ENCODE measurements around the gene NEU4.
"Not testable (repeated sequence)": the region's sequence is repeated elsewhere in the genome, so short reads cannot be mapped to it uniquely, and the experiment has no call there.

Gene NEU4

DNA sequence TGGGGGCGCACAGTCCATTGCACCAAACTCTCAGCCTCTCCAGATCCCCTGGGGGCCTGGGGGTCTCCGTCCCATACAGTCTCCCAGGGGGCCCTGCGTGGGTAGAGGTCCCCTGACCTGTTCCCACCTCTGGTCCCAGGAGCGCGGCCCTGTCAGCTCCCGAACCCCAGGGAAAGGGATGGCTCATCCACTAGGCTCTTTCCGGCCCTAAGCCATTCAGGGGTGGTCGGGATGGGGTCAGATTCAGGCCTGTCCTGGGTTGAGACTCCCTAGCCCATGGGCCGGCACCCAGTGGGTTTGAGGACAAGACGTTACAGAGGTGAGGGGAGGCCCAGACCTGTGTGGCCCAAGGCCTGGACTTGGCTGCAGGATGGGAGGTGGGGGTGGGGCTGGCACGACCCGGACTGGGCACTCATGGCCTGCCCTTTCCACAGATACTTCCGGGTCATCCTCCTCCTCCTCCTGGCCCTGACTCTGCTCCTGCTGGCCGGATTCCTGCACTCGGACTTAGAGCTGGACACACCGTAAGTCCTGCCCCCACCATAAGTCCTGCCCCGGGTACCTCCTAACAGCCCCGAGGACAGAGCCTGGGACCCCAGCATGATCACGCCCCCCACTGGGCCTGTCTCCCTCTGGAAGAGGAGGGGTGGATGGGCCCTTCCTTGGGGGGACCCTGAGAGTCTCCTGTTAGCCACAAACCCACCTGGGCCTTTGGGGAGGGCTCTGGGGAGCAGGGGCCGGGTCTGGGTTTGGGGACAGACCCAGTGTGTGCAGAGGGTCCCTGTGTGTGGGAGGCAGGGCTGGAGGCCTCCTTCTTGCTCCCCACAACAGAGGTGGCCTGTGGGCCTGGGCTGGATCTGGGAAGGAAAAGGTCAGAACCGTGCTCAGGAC, 10.1 kb upstream of the NEU4 start:
- no peak for DNase-seq

- no peak for DNase-seq
These were observed 9.3 kb upstream of the NEU4 start for GRCh38 chr2:241799522-241800197.

DNA sequence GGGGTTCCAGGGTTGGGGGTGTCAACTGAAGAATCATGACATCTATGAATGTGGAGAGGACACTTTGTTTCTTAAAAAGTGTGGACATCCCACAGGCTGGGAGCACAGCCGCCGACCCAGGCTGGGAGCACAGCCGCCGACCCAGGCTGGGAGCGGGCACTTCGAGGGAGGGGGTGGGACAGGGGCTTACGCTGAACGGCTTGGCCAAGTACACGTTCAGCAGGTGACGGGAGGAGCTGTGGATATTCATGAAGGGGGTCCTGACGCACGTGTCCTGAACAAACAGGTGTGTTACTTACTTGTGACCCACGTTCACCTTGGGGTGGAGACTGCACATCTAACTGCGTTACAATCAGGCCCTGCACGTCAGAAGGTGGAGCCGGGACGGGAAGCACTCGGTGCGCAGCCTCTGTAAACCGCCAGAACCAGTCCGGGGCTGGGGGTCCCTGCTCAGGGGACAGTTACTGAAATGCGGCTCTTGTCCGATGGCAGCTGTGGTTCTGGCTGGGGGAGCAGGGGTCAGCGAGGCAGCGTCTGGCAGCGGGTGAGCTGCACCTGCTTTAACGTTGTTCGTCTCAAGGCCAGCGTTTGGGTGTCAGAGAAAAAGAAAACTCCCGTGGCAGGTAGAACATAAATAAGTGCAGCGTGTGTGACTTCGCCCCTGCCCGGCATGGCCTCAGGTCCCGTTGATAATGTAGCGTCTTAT, 8.6 kb upstream of the NEU4 start:
- not testable (repeated sequence) for DNase-seq

DNA sequence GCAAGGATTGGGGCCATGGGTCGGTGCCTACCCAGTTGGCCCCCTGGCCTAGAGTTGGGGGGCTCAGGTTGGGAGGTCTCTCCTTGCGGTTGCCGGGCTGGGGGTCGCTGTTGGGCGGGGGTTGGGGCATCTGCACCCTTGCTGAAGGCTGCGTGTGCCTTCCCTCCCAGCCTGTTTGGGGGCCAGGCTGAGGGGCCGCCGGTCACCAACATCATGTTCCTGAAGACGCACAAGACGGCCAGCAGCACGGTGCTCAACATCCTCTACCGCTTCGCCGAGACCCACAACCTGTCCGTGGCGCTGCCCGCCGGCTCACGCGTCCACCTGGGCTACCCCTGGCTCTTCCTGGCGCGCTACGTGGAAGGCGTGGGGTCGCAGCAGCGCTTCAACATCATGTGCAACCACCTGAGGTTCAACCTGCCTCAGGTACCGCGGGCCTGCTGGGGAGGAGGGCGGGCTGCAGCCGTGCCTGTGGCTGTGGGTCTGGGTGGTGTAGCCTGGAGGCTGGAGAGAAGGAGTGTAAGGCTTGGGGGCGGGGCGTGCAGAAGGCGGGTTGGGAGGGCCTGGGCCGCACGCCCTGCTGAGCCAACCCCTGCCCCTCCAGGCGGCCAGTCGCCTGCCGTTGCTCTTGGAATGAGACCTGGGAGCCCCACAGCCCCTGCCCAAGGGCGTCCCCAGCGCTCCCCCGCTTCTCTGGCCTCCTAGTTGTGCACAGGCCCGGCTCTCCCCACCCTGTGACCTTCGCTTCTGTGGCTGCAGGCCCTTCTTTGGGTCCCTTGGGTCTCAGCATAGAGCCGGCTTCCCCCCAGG, 7.2 kb upstream of the NEU4 start:
- no peak for DNase-seq

DNA sequence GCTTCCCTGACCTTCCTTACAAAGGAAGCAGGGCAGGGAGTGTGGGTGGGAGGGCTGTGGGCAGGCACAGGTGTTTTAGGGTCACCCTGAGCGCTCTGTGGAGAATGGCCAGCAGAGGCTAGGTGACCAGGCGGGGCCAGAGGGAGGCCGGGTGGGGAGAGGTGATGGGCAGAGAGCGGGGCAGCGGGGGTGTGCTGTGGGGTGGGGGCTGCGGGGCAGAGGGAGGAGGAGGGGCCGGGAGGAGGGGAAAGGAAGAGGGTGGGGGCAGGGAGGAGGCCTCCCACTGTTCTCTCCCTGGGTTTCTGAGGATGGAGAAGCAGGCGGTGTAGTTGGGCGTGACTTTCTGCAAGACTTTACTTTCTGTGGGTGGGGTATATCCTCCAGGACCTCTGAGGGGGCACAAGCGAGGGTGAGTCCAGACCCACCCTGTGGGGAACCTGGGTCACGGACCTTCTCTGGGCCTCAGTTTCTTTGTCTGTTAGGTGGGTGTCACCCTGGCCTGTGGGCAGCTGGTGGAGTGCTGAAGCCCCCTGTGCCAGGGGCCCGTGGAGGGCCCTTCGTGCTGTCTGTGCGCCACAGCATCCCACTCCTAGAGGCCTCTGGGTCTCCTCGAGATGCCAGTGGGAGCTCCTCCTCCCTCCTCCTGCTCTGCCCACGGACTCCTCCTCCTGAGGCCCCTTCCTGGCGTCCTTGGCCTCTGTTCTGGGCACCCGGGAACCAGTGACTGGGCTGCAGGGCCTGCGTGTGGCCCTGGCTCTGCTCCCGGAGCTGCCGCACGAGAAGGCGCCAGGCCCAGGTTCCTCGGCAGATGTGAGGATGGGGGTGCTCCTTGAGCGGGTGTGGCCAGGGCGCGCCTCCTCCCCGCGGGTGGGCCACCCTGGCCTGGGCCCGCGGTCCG, 6.3 kb upstream of the NEU4 start:
- no peak for DNase-seq

DNA sequence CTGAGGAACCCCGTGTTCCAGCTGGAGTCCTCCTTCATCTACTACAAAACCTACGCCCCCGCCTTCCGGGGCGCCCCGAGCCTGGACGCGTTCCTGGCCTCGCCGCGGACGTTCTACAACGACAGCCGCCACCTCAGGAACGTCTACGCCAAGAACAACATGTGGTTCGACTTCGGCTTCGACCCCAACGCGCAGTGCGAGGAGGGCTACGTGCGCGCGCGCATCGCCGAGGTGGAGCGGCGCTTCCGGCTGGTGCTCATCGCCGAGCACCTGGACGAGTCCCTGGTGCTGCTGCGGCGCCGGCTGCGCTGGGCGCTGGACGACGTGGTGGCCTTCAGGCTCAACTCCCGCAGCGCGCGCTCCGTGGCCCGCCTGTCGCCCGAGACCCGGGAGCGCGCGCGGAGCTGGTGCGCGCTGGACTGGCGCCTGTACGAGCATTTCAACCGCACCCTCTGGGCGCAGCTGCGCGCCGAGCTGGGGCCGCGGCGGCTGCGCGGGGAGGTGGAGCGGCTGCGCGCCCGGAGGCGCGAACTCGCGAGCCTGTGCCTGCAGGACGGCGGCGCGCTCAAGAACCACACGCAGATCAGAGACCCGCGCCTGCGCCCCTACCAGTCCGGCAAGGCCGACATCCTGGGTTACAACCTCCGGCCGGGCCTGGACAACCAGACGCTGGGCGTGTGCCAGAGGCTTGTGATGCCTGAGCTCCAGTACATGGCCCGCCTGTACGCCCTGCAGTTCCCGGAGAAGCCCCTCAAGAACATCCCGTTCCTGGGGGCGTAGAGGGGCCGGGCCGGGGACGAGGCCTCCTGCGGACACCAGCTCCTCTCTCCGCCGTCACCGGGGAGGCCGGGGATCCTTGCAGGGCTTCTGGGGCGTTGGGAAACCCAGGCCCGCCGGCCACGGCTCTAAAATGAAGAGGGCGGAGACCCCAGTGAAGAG, 5.3 kb upstream of the NEU4 start:
- peak; percentile 90 for DNase-seq

DNA sequence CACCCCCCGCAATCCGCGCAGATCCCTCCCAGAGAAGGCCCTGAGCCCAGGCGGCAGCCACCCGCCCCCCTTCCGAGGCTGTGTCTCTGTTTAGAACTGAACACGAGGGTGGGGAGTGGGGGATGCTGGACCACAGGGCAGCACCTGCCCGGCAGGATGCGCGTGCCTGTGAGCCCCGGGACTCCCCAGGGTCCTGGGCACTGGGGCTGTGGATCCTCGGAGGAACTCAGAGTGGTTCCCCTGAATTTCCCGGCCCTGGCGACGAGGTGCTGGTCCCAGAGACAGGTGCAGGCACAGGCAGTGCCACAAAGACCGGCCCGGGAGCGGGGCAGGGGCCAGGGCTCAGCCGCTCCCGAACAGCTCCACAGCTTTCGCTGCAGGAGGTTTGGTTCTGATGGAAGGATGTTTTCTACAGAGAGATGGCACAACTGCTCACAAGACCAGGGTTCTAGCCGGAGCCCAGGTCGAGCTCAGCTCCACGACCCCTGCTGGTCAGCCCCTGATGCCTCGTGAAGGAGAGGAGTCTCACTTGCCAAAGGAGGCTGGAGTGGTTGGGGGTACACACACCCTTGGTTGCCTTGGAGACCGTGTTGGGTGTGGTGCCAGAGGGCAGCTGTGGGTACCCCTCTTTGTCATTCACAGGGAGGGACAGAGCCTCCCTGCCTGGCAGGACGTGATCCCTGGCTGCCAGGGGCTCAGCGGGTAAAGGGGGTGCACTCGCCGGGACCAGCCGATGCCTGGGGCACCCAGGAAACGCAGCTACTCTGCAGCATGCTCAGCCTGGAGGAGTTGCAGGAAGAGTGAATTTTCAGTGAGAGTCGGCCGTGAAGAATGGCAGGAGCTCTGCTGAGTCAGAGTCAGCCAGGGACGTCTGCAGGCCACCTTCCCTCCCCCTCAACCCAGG, 4.4 kb upstream of the NEU4 start:
- DNase-seq: no peak

DNA sequence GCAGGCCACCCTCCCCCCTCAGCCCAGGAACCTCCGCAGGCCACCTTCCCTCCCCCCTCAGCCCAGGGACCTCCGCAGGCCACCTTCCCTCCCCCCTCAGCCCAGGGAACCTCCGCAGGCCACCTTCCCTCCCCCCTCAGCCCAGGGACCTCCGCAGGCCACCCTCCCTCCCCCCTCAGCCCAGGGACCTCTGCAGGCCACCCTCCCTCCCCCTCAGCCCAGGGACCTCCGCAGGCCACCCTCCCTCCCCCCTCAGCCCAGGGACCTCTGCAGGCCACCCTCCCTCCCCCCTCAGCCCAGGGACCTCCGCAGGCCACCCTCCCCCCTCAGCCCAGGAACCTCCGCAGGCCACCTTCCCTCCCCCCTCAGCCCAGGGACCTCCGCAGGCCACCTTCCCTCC, 2.8 kb upstream of the NEU4 start:
- DNase-seq: not testable (repeated sequence)

- peak; percentile 76 for DNase-seq
These were observed 807 bp upstream of the NEU4 start for GRCh38 chr2:241808051-241808720.

- no peak for DNase-seq
These were observed 652 bp downstream of the NEU4 start for GRCh38 chr2:241809383-241810306.

DNA sequence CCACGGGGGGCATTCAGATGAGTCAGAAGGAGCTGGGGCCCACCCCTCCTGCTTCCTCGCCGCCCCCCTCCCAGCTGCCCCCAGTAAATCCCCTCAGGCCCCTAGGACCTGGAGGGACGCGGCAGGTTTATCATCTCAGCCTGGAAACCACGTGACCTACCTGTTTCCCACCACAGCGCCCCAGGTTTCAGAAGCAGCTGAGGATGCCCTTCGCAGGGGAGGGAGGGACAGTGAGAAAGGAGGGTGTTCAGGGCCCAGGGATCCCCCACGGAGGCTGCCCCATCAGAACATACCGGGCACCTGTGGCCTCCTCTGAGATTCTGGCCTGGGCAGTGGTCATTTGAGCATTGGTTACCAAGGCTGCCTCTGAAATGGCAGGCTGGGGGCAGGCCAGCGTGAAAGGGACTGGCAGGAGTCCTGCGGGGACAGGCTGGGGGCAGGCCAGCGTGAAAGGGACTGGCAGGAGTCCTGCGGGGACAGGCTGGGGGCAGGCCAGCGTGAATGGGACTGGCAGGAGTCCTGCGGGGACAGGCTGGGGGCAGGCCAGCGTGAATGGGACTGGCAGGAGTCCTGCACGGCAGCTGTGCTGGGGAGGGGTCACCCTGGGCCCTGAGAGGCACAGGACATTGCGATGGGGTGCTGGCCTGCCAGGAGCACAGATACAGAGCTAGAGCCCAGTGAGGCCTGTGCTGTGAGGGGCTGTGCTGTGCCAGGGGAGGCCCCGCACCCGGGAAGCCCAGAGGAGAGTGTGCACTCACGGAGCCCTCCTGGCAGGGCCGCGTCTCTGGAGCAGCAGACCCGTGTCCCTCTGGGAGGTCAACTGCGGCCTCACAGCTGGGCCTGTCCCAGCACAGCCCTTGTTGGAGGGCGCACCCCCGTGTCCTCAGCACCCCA, 1.6 kb downstream of the NEU4 start:
- DNase-seq: no peak

GRCh38 chr2:241811201-241811951, 2.4 kb downstream of the NEU4 start:
- no peak for DNase-seq

DNA sequence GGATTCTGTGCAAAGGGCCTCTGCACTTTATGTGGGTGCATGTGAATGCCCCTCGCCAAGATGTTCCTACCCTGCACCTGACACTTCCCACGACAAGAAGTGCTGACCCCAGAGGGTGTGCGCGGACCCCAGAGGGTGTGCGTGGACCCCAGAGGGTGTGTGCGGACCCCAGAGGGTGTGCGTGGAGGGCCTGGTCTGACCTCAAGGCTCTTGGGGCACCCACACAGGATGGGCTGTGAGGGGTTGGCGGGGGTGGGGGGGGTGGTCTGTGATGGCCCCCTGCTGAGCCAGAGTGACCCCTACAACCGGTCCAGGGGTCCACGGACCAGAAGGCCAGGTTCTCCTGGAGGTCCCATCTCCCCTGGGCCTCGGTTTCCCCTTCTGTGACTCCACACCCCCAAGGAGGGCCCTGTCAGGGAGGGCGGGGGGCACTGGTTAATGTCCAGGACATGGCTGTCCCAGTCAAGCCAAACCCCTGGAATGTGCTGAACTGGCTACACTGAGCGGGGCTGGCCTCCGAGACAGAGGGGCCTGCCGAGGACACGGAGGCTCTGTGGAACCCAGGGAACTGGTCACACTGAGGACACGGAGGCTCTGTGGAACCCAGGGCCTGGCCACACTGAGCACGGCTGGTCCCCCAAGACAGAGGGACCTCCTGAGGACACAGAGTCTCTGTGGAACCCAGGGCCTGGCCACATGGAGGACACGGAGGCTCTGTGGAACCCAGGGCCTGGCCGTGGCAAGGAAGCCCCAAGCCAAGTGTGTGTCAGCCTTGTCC, 3.1 kb downstream of the NEU4 start:
- no peak for DNase-seq
